ENCODE data around the gene PRPSAP1.

The PRPSAP1 gene

DNA sequence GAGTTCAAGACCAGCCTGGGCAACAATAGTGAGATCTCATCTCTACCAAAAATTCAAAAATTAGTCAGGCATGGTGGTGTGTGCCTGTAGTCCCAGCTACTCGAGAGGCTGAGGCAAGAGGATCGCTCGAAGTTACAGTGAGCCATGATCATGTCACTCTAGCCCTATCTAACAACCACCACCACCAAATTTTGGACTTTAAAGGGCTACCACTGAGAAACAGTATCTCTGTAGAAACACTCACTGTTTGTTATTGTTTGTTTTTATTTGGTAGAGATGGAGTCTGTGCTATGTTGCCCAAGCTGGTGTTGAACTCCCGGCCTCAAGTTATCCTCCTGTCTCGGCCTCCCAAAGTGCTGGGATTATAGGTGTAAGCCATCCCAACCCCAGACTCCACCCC is 89.8 kb downstream of the PRPSAP1 start:
- no peak for DNase-seq

DNA sequence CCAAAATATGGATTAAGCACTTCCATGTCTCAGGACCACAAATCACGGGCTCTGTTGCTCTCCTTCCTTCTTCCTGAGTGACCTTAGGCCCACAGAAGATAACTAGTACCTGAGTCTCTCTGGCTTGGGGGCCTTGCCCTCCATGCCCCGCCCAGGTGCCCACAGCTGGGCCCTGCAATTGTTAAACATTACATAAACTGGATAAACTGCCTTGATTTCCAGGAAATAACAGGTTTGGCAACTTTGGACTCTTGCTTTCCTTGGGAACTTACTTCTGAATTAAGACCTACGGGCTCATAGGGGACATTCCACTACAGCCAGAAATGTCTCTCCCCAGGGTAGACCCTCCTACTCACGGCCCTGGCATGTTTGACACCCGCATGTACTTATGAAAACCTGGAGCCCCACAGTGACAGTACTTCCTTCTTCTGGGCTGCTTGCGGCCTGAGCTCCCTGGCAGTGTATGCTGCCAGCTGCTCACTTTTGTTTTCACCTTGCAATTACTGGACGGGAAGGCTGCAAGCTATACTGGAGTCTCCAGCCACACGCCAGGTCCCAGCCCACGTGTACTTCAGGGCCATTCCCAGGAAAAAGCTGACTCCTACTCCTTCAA is 90.9 kb downstream of the PRPSAP1 start:
- peak; percentile 56 for DNase-seq

DNA sequence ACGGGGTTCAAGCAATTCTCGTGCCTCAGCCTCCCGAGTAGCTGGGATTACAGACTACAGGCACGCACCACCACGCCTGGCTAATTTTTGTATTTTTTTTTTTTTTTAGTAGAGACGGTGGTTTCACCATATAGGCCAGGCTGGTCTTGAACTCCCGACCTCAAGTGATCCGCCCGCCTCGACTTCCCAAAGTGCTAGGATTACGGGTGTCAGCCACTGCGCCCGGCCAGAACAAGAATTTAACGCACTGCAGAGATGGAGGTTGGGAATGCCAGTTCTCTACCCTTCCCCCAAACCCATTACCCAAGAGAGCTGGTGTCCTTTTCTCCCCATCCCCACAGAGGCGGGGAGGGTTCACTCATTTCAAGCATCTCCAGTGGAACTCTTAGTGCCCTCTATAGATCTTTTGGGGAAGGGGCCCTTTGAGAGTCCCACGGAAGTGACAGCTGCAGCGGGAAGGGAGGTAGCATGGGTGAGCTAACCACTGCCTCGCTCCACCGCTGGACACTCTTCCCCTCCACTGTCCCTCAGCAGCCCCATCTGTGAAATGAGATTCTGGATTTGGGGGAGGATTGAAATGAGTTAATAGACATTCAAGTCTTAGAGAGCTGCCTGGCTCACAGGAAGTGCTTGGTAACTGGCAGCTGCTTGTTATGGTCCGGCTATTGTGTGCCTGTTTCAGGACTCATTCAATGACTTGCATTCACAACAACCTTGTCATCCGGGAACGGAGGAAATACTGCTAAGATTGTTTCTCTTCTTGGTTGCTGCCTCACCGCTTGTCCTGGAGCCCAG is 92.1 kb downstream of the PRPSAP1 start:
- DNase-seq: no peak

DNA sequence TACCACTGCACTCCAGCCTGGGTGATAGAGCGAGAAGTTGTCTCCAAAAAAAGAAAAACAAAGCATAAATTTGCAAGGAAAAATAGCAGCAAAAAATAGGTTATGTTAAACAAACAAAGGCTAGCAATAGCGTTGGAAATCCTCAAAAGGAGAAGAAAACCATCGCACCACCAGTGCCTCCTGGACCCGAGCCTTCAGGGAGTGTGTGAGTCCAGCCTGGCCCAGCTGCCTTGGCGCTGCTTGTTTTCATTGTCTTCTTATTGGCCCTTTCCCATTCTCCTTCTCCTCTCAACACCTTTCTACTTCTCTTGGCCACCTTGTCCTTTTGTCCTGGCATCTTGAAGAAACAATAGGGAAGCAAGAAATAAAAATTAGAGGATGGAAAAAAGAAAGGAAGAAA is 93.0 kb downstream of the PRPSAP1 start:
- no peak for DNase-seq

DNA sequence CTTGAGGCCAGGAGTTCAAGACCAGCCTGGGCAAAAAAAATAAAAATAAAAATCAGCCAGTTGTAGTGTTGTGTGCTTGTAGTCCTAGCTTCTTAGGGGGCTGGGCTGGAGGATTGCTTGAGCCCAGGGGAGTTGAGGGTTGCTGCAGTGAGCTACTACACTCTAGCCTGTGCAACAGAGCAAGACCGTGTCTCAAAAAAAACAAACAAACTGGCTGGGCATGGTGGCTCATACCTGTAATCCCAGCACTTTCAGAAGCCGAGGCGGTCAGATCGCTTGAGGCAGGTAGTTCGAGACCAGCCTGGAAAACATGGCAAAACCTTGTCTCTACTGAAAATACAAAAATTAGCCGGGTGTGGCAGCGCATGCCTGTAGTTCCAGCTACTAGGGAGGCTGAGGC is 93.5 kb downstream of the PRPSAP1 start:
- DNase-seq: no peak

Data from CD4-positive, alpha-beta T cell treated with Interleukin-15 for 1 hour (primary cell).